Memory B cell (primary cell): ENCODE data around the gene PIF1.

ENCODE experiments used
- ATAC-seq: fragments of 150-1000 bp; cut with Tn5 transposase; 2 replicates; pipeline ENCODE4 v1.10.0; 2021; ENCODE audit warnings: low read depth, mild to moderate bottlenecking, moderate library complexity
- DNase-seq, 2 donors: peaks; one replicate each; pipeline ENCODE4 v3.0.0; 2022; ENCODE audit warnings: low spot score in 2 of 2
- H3K27ac Mint-ChIP-seq: one replicate; pipeline ENCODE4 v1.8.0; 2022; ENCODE audit warnings: mild to moderate bottlenecking, moderate library complexity, mixed read lengths
- H3K27me3 Mint-ChIP-seq: one replicate; pipeline ENCODE4 v1.8.0; 2022; ENCODE audit warnings: mixed read lengths
- H3K36me3 Mint-ChIP-seq: one replicate; pipeline ENCODE4 v1.8.0; 2022; ENCODE audit warnings: mild to moderate bottlenecking, mixed read lengths
- H3K4me1 Mint-ChIP-seq: one replicate; pipeline ENCODE4 v1.8.0; 2022; ENCODE audit warnings: mixed read lengths
- H3K4me3 Mint-ChIP-seq: one replicate; pipeline ENCODE4 v1.8.0; 2022; ENCODE audit warnings: mild to moderate bottlenecking, moderate library complexity, mixed read lengths
- H3K9me3 Mint-ChIP-seq: one replicate; pipeline ENCODE4 v1.8.0; 2022; ENCODE audit warnings: mixed read lengths

The PIF1 gene

DNA sequence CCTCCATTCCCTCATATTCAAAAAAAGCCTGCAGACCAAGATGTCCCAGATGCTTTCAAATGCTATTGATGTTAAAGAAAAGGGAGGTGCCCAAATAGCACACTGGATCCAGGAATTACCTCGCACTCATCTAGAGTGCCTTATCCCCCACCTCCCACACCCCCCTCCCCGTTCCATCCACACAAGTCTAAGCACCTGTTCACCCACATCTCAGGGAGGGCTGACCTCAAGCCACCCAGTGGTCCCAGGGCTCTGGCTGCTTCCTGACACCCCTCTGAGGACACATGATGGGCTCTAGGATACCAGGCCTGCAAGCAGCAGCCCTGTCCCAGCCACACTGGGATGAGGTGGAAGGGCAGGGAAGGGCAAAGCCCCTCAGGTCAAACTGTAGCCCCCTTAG is 54.8 kb downstream of the PIF1 start:
- DNase-seq (no peak), ATAC-seq (no peak)
- Mint-ChIP-seq H3K27ac (no peak overlapping the region), H3K27me3 (peaks cover 10% of the 10 kb centered on the region), H3K4me3 (no peak overlapping the region), H3K36me3 (no peaks in the 10 kb centered on the region), H3K9me3 (no peaks in the 10 kb centered on the region), H3K4me1 (peaks cover 10% of the 10 kb centered on the region)

DNA sequence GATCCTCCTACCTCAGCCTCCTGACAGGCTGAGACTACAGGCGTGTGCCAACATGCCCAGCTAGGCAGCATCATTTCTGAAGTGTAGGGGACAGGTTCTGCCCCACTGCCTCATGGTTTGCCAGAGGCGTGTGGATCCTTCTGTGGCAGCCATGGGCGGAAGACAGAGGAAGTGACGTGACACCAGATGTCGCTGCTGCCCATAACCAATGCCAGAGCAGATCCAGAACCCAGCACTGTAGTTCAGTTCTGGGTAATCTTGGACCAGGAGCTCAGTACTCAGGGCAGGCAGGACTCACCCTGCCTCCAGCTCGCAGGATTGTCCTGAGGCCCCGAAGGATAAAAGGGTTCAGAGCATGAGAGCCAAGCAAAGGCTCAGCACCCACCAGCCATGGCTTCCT is 58.2 kb downstream of the PIF1 start:
- DNase-seq: no peak
- Mint-ChIP-seq H3K4me3 (no peak overlapping the region), H3K9me3 (no peaks in the 10 kb centered on the region), H3K4me1 (peaks cover 13% of the 10 kb centered on the region), H3K27me3 (no peaks in the 10 kb centered on the region), H3K27ac (no peak overlapping the region), H3K36me3 (no peaks in the 10 kb centered on the region)
- ATAC-seq: peak; percentile 55

DNA sequence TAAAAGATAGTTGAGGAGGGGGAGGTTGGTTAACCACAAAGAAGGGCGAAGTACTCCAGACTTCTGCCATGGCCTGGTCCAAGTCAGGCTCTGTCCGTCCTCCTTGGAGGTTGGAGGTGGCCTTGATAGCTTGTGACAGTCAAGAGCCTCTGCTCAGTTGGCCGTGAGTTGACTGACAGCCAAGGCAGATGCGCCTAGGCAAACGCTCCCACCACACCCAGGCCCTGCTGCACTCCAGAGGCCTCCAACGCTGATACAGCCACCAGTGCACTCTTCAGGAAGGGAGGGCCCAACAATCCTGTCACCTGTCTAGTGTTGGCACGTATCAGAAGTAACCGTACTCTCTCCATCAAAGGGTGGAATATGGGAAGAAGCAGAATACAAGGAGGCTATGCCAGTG is 59.4 kb downstream of the PIF1 start:
- Mint-ChIP-seq H3K4me3 (no peak overlapping the region), H3K27ac (no peak overlapping the region)
- ATAC-seq: no peak

More for the DNA sequence above, 59.4 kb downstream of the PIF1 start:
- no peaks in the 10 kb centered on the region for H3K36me3 Mint-ChIP-seq
- no peak for DNase-seq
- H3K27me3 Mint-ChIP-seq: no peaks in the 10 kb centered on the region
- no peaks in the 10 kb centered on the region for H3K9me3 Mint-ChIP-seq
- H3K4me1 Mint-ChIP-seq: peaks cover 13% of the 10 kb centered on the region
